ENCODE results near the gene RASA4B. TPM values are rescaled to one million over a fixed set of nuclear protein-coding genes. Genes with fewer than 3 reads are reported as not detected.
"Not testable (repeated sequence)": the region's sequence is repeated elsewhere in the genome, so short reads cannot be mapped to it uniquely, and the experiment has no call there.

The RASA4B gene
- total RNA-seq, 1 donor from 2014 or later = 0.79 TPM

DNA sequence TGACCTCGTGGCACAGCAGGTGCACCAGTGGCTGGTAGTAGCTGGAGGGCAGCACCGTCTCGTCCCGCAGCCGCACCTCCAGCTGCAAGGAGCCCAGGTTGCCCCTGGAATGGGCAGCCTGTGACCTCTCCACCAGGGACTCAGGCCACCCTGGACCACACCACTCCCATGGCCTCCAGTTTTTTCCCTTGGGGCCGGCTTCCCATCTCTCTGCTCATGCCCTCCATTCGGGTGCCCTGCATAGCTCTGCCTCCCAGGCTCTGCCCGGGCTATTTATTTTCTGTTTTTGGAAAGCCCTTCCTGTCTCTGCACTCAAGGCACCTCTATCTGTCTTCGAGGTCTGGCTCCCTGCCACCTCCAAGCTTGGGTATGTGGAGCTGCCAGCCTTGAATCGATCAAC lies 20.7 kb downstream of the RASA4B start:
- not testable (repeated sequence) for H3K36me3 ChIP-seq (ENCODE audit: control insufficient read depth, insufficient read depth, low read length); FAIRE-seq; H3K4me3 ChIP-seq (ENCODE audit: low read depth, low read length); DNase-seq (ENCODE audit: low read depth); H3K27me3 ChIP-seq (ENCODE audit: control insufficient read depth, insufficient read depth, low read length)

DNA sequence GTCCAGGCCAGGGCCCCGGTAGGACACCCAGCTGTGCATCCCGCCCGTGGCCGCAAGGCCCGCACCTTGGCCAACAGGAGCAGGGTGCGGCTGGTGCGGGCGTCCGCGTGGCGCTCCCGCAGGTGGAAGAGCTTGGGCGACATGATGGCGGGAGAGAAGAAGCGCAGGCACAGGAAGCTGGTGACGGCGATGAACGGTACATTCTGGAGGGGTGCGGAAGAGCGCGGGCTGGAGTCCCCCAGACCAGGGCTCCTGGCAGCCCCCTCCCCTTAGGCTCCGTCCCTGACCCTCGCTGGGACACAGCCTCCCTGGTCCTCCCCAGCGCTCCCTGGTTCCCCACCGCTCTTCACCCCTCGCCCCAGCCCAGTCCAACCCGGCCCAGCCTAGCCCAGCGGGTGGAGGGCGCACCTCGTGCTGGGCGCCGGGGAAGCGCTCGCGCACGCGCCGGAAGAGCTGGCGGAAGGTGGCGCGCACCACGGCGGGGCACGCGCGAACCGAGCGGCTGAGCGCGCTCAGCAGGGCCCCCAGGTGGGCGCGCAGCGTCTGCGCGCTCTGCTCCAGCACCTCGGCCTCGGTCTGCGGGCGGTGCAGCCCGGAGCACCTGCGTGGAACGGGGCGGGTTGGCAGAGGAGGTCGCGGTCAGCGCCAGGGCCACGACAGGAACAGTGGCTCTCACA lies 23.0 kb downstream of the RASA4B start:
- not testable (repeated sequence) for H3K36me3 ChIP-seq (ENCODE audit: control insufficient read depth, insufficient read depth, low read length); H3K27me3 ChIP-seq (ENCODE audit: control insufficient read depth, insufficient read depth, low read length); DNase-seq (ENCODE audit: low read depth); FAIRE-seq; H3K4me3 ChIP-seq (ENCODE audit: low read depth, low read length)

DNA sequence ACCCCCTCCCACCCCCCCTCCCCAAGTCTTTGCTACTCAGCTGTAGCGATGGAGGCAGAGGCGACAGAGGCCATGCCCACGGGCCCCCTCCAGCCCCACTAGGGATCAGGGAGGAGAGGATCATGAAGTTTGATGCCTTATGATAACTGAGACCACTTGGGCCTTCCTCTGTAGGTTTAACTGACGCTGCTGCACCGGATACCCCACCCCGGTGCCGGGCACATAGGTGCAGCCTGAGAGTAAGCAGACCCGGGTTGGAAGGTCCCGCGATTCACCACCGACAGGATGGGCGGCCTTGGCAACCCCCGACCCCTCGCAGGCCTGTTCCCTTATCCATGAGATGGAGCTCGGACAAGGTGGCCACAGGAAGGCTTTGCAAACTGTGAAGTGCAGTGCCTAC lies 23.6 kb downstream of the RASA4B start:
- H3K36me3 ChIP-seq (ENCODE audit: control insufficient read depth, insufficient read depth, low read length); DNase-seq (ENCODE audit: low read depth); H3K4me3 ChIP-seq (ENCODE audit: low read depth, low read length): not testable (repeated sequence)

DNA sequence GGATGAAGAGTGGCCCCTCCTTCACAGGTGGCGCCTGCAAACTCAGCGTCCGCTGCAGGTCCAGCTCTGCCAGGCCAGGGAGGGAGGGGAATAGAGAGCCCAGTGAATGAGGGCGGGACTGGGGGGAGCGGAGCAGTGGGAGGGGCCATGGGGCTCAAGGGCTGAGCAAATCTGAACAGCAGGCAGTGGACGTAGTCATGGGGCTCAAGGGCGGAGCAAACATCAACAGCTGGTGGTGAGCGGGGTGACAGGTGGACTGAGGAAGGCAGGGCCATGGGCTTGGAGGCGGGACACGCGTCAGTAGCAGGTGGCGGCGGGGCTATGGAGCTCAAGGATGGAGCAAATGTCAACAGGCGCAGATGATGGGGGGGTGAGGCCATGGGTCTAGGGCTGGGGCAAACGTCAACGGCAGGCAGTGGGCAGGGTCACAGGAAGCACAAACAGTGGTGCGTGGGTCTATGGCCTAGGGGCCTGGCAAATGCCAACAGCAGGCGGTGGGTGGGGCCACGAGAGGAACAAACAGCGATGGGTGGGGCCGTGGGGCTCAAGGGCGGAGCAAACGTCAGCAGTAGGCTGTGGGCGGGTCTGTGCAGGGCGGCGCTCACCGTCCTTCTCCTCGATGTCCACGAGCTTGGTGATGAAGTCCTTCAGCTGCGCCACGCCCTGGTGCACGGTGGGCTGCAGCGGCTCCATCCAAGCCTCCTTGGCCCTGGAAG lies 24.2 kb downstream of the RASA4B start:
- not testable (repeated sequence) for DNase-seq (ENCODE audit: low read depth); H3K36me3 ChIP-seq (ENCODE audit: control insufficient read depth, insufficient read depth, low read length); FAIRE-seq; H3K27me3 ChIP-seq (ENCODE audit: control insufficient read depth, insufficient read depth, low read length); H3K4me3 ChIP-seq (ENCODE audit: low read depth, low read length)

More for the DNA sequence above, 23.6 kb downstream of the RASA4B start:
- H3K27me3 ChIP-seq (ENCODE audit: control insufficient read depth, insufficient read depth, low read length); FAIRE-seq: not testable (repeated sequence)

DNA sequence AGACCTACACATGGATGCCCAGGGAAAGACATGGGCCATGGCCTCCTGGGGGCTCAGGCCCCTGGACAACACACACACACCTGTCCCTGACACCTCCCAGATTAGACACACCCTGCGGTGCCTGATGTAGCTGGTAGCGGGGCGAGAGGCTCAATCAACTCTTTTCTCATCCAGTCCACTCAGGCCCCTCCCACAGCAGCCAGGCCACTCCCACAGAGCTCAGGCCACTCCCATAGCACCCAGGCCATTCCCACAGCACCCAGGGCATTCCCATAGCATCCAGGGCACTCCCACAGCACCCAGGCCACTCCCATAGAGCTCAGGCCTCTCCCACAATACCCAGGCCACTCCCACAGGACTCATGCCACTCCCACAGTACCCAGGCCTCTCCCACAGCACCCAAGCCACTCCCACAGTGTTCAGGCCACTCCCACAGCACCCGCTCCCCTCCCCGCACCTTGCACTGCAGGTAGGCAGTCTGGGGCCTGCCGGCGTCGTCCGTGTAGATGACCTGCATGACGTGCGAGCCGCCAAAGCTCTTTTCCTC lies 27.0 kb downstream of the RASA4B start:
- not testable (repeated sequence) for H3K4me3 ChIP-seq (ENCODE audit: low read depth, low read length); H3K36me3 ChIP-seq (ENCODE audit: control insufficient read depth, insufficient read depth, low read length); H3K27me3 ChIP-seq (ENCODE audit: control insufficient read depth, insufficient read depth, low read length); DNase-seq (ENCODE audit: low read depth); FAIRE-seq

DNA sequence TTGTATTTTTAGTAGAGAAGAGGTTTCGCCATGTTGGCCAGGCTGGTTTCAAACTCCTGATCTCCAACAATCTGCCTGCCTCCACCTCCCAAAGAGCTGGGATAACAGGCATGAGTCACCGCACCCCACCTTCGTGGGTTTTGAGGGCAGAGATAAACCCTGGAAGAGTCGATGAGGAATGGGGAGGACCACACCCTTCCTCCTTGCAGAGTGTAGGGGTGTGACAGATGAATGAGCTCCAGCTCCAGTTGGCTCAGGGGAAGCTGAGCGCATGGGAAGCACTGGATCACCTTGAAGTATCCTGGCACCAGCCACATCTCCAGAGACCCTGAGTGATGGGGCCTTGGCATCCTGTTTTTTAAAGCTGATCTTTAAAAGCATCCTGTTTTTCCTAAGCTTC lies 33.3 kb downstream of the RASA4B start:
- not testable (repeated sequence) for H3K4me3 ChIP-seq (ENCODE audit: low read depth, low read length); FAIRE-seq; H3K27me3 ChIP-seq (ENCODE audit: control insufficient read depth, insufficient read depth, low read length); H3K36me3 ChIP-seq (ENCODE audit: control insufficient read depth, insufficient read depth, low read length); DNase-seq (ENCODE audit: low read depth)

DNA sequence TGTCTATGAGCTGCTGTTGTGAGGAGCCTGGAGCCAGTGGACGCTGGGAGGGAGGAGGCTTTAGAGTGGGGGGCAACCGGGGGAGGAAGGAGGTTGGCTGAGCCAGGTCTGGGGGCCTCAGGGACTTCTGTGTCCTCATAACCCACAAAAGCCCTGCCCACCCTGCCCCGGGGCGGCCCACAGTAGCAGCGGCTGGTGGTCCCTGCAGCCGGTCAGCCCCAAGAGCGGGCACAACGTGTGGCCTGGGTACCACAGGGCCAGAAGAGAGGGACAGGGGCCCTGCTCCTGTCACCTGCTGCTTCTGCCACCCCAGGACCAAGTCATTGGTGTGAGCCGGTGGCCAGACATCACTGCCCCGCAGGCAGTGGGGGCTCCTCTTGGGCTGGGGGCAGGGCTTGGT lies 35.6 kb downstream of the RASA4B start:
- FAIRE-seq; DNase-seq (ENCODE audit: low read depth); H3K4me3 ChIP-seq (ENCODE audit: low read depth, low read length); H3K27me3 ChIP-seq (ENCODE audit: control insufficient read depth, insufficient read depth, low read length); H3K36me3 ChIP-seq (ENCODE audit: control insufficient read depth, insufficient read depth, low read length): not testable (repeated sequence)

DNA sequence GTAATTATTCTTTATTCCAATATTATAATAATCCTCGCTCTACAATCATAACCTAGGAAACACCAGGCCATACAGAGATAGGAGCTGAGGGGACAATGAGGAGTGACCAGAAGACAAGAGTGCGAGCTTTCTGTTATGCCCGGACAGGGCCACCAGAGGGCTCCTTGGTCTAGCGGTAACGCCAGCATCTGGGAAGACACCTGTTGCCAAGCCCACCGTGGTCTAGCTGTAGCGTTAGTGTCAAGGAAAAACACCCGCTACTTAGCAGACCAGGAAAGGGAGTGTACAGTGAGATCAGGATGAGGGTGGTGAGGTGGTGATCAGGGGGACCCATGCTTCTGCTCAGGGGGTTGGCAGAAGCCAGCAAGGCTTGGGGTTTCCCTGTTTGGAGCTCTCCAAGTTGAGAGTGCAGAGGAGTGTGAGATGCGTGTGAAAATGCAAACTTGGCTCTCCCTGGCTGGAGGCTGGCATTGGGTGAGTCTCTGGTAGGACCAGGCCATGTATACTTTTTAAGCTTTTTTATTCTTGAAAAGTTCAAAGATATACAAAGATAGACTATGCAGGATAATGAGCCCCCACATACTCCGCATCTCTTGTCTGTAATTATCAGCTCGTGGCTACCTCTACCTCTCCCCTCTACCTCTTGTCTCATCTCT lies 37.5 kb downstream of the RASA4B start:
- H3K27me3 ChIP-seq (ENCODE audit: control insufficient read depth, insufficient read depth, low read length); DNase-seq (ENCODE audit: low read depth); H3K36me3 ChIP-seq (ENCODE audit: control insufficient read depth, insufficient read depth, low read length); FAIRE-seq; H3K4me3 ChIP-seq (ENCODE audit: low read depth, low read length): not testable (repeated sequence)
- TF ChIP-seq, protein P1, sequence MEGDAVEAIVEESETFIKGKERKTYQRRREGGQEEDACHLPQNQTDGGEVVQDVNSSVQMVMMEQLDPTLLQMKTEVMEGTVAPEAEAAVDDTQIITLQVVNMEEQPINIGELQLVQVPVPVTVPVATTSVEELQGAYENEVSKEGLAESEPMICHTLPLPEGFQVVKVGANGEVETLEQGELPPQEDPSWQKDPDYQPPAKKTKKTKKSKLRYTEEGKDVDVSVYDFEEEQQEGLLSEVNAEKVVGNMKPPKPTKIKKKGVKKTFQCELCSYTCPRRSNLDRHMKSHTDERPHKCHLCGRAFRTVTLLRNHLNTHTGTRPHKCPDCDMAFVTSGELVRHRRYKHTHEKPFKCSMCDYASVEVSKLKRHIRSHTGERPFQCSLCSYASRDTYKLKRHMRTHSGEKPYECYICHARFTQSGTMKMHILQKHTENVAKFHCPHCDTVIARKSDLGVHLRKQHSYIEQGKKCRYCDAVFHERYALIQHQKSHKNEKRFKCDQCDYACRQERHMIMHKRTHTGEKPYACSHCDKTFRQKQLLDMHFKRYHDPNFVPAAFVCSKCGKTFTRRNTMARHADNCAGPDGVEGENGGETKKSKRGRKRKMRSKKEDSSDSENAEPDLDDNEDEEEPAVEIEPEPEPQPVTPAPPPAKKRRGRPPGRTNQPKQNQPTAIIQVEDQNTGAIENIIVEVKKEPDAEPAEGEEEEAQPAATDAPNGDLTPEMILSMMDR (IDR thresholded peaks at IDR 0.05; ENCODE audit: insufficient read depth, low read length, severe bottlenecking) = peak; percentile 46

DNA sequence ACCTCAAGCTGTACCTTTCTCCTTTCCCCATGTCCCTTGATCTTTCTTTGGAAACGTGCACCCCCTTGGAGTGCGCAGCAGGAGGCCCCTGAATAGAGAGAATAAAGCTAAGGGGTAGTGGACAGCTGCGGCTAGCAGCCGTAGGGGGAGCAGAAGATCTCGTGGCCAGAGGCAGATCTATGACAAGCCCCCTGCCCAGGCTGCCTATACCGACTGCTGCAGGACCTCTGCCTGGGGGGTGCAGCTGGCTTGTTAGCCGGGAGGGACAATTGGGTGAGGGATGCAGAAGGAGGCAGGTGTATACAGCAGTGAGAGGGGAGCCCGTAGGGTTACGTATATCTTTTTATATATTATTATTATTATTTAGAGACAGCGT lies 38.4 kb downstream of the RASA4B start:
- H3K36me3 ChIP-seq (ENCODE audit: control insufficient read depth, insufficient read depth, low read length); DNase-seq (ENCODE audit: low read depth); H3K27me3 ChIP-seq (ENCODE audit: control insufficient read depth, insufficient read depth, low read length); H3K4me3 ChIP-seq (ENCODE audit: low read depth, low read length); FAIRE-seq: not testable (repeated sequence)
